ENCODE results near the gene CTIF.
"Not testable (repeated sequence)": the region's sequence is repeated elsewhere in the genome, so short reads cannot be mapped to it uniquely, and the experiment has no call there.

Gene CTIF

GRCh38 chr18:48810805-48811204 is 272.0 kb downstream of the CTIF start:
- no peak for DNase-seq

GRCh38 chr18:48811401-48811800 is 272.6 kb downstream of the CTIF start:
- DNase-seq = no peak

- not testable (repeated sequence) for DNase-seq
These were observed 273.2 kb downstream of the CTIF start for GRCh38 chr18:48811977-48812451.

- no peak for DNase-seq
These were observed 274.5 kb downstream of the CTIF start for GRCh38 chr18:48813321-48813720.

- DNase-seq = no peak
These were observed 275.1 kb downstream of the CTIF start for GRCh38 chr18:48813833-48814489.

- no peak for DNase-seq
These were observed 275.8 kb downstream of the CTIF start for GRCh38 chr18:48814490-48815178.

GRCh38 chr18:48815179-48815515 is 276.3 kb downstream of the CTIF start:
- DNase-seq = no peak

GRCh38 chr18:48815581-48816324 is 276.9 kb downstream of the CTIF start:
- no peak for DNase-seq

- DNase-seq = no peak
These were observed 277.7 kb downstream of the CTIF start for GRCh38 chr18:48816554-48816953.

- DNase-seq = no peak
These were observed 278.2 kb downstream of the CTIF start for GRCh38 chr18:48817021-48817461.

- DNase-seq = no peak
These were observed 279.8 kb downstream of the CTIF start for GRCh38 chr18:48818329-48819254.

- no peak for DNase-seq
These were observed 280.4 kb downstream of the CTIF start for GRCh38 chr18:48819276-48819675.

- no peak for DNase-seq
These were observed 281.1 kb downstream of the CTIF start for GRCh38 chr18:48819781-48820482.

GRCh38 chr18:48820483-48821250 is 281.8 kb downstream of the CTIF start:
- no peak for DNase-seq

- no peak for DNase-seq
These were observed 282.4 kb downstream of the CTIF start for GRCh38 chr18:48821251-48821590.

GRCh38 chr18:48821845-48822244 is 283.0 kb downstream of the CTIF start:
- no peak for DNase-seq

- no peak for DNase-seq
These were observed 285.6 kb downstream of the CTIF start for GRCh38 chr18:48824231-48824970.

GRCh38 chr18:48825101-48825745 is 286.4 kb downstream of the CTIF start:
- no peak for DNase-seq

- no peak for DNase-seq
These were observed 287.4 kb downstream of the CTIF start for GRCh38 chr18:48826271-48826670.

GRCh38 chr18:48826806-48827205 is 288.0 kb downstream of the CTIF start:
- DNase-seq = no peak

All from NCI-H2029 treated with DMSO at 0.1 percent for 48 hours (cell line).